OCI-LY7 (cell line): ENCODE measurements around the gene ZNF146.

ENCODE experiments used
- EZH2phosphoT487 ChIP-seq: fragments of 200-600 bp; sonication (generic); IDR thresholded peaks from 2 replicates; pipeline ENCODE4 v1.6.1; 2018; ENCODE audit warnings: low read depth, borderline replicate concordance, mild to moderate bottlenecking, mixed run types, antibody characterized with exemption, low read length, moderate library complexity, mixed read lengths
- TF ChIP-seq, protein P1 (sequence below): fragments of 200-600 bp; sonication (generic); conservative IDR thresholded peaks from 2 replicates; pipeline ENCODE4 v1.5.1; 2014; ENCODE audit warnings: mild to moderate bottlenecking, antibody characterized with exemption, low read length, moderate library complexity, mixed read lengths

GRCh38 chr19:36207605-36208252 is 7.2 kb upstream of the ZNF146 start:
- TF ChIP-seq, protein P1, sequence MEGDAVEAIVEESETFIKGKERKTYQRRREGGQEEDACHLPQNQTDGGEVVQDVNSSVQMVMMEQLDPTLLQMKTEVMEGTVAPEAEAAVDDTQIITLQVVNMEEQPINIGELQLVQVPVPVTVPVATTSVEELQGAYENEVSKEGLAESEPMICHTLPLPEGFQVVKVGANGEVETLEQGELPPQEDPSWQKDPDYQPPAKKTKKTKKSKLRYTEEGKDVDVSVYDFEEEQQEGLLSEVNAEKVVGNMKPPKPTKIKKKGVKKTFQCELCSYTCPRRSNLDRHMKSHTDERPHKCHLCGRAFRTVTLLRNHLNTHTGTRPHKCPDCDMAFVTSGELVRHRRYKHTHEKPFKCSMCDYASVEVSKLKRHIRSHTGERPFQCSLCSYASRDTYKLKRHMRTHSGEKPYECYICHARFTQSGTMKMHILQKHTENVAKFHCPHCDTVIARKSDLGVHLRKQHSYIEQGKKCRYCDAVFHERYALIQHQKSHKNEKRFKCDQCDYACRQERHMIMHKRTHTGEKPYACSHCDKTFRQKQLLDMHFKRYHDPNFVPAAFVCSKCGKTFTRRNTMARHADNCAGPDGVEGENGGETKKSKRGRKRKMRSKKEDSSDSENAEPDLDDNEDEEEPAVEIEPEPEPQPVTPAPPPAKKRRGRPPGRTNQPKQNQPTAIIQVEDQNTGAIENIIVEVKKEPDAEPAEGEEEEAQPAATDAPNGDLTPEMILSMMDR = no peak
- no peak for TF ChIP-seq EZH2phosphoT487
